OCI-M1 (cell line): Measurements from ENCODE around the gene TTC3.
"Not testable (repeated sequence)": the region's sequence is repeated elsewhere in the genome, so short reads cannot be mapped to it uniquely, and the experiment has no call there.

Experiments used
- DNase-seq: peaks from one replicate; lab custom pipeline; 2025; lab: John Stamatoyannopoulos, UW

Gene TTC3

GRCh38 chr21:37072988-37073416, at the start of gene TTC3, which contains the start of gene PIGP:
TSS of gene TTC3 (plus strand) at chr21:37073254. CDS start at chr21:37087258, 14,004 bp downstream.
TSS of gene PIGP (minus strand) at chr21:37073071. CDS start at chr21:37072515, 556 bp downstream.
- DNase-seq = peak; percentile 98

- no peak for DNase-seq
These were observed 46.6 kb upstream of the TTC3 start for GRCh38 chr21:37026499-37026898.

- no peak for DNase-seq
These were observed 44.5 kb upstream of the TTC3 start for GRCh38 chr21:37028570-37028969.

- no peak for DNase-seq
These were observed 42.2 kb upstream of the TTC3 start for GRCh38 chr21:37030864-37031263.

GRCh38 chr21:37032293-37032692, 40.8 kb upstream of the TTC3 start:
- DNase-seq = no peak

- no peak for DNase-seq
These were observed 40.1 kb upstream of the TTC3 start for GRCh38 chr21:37032877-37033471.

- DNase-seq = not testable (repeated sequence)
These were observed 38.7 kb upstream of the TTC3 start for GRCh38 chr21:37034394-37034793.

GRCh38 chr21:37036177-37036576, 36.9 kb upstream of the TTC3 start:
- no peak for DNase-seq

- DNase-seq = no peak
These were observed 33.5 kb upstream of the TTC3 start for GRCh38 chr21:37039411-37040075.

GRCh38 chr21:37040212-37040611, 32.8 kb upstream of the TTC3 start:
- no peak for DNase-seq

GRCh38 chr21:37041706-37042271, 31.3 kb upstream of the TTC3 start:
- DNase-seq = no peak

- no peak for DNase-seq
These were observed 29.2 kb upstream of the TTC3 start for GRCh38 chr21:37043818-37044217.

- DNase-seq = no peak
These were observed 28.4 kb upstream of the TTC3 start for GRCh38 chr21:37044643-37045042.

- no peak for DNase-seq
These were observed 27.9 kb upstream of the TTC3 start for GRCh38 chr21:37045149-37045548.

GRCh38 chr21:37045556-37045955, 27.5 kb upstream of the TTC3 start:
- DNase-seq = no peak

- no peak for DNase-seq
These were observed 26.0 kb upstream of the TTC3 start for GRCh38 chr21:37047079-37047478.

- DNase-seq = not testable (repeated sequence)
These were observed 23.3 kb upstream of the TTC3 start for GRCh38 chr21:37049741-37050140.

- DNase-seq = no peak
These were observed 17.7 kb upstream of the TTC3 start for GRCh38 chr21:37055271-37055855.

GRCh38 chr21:37057614-37058013, 15.4 kb upstream of the TTC3 start:
- DNase-seq = no peak

GRCh38 chr21:37058261-37058660, 14.8 kb upstream of the TTC3 start:
- DNase-seq = no peak

- DNase-seq = no peak
These were observed 13.9 kb upstream of the TTC3 start for GRCh38 chr21:37059181-37059580.

GRCh38 chr21:37060296-37060695, 12.8 kb upstream of the TTC3 start:
- DNase-seq = peak; percentile 36
